NCI-H510A (cell line): Measurements from ENCODE around the gene MTARC1.

Source experiments
- DNase-seq: peaks from one replicate; lab custom pipeline; 2025; lab: John Stamatoyannopoulos, UW

Gene MTARC1

GRCh38 chr1:220833436-220833835, 46.7 kb downstream of the MTARC1 start:
- DNase-seq, result no peak

- DNase-seq, result no peak
Measured at GRCh38 chr1:220834155-220834870, 47.6 kb downstream of the MTARC1 start.
